Immature natural killer cell (primary cell): ENCODE data around the gene HES4. TPM values are rescaled to one million over a fixed set of nuclear protein-coding genes. Genes with fewer than 3 reads are reported as not detected.
"Not testable (repeated sequence)": the region's sequence is repeated elsewhere in the genome, so short reads cannot be mapped to it uniquely, and the experiment has no call there.

Experiments used
- DNase-seq, 3 donors: peaks; one replicate each; pipeline ENCODE4 v3.0.0; 2022; ENCODE audit warnings: mixed read lengths in 1 of 3
- H3K27ac Mint-ChIP-seq, 6 donors: one replicate each; pipeline ENCODE4 v1.8.0; 2020; ENCODE audit warnings: mixed read lengths in 6 of 6, mild to moderate bottlenecking in 5 of 6, inconsistent platforms in 4 of 6, moderate library complexity in 3 of 6
- H3K27me3 Mint-ChIP-seq, 3 donors: one replicate each; pipeline ENCODE4 v1.8.0; 2020 to 2021; ENCODE audit warnings: low read depth in 3 of 3, mild to moderate bottlenecking in 3 of 3, mixed read lengths in 3 of 3, moderate library complexity in 3 of 3, inconsistent platforms in 1 of 3
- H3K36me3 Mint-ChIP-seq, 3 donors: one replicate each; pipeline ENCODE4 v1.8.0; 2020; ENCODE audit warnings: mixed read lengths in 3 of 3, inconsistent platforms in 2 of 3, mild to moderate bottlenecking in 2 of 3
- H3K4me1 Mint-ChIP-seq, 2 donors: one replicate each; pipeline ENCODE4 v1.8.0; 2020; ENCODE audit warnings: inconsistent platforms in 2 of 2, mild to moderate bottlenecking in 2 of 2, mixed read lengths in 2 of 2, moderate library complexity in 1 of 2
- H3K4me3 Mint-ChIP-seq, 5 donors: one replicate each; pipeline ENCODE4 v1.8.0; 2020; ENCODE audit warnings: mild to moderate bottlenecking in 5 of 5, mixed read lengths in 5 of 5, inconsistent platforms in 3 of 5, moderate library complexity in 3 of 5
- H3K9me3 Mint-ChIP-seq, 6 donors: one replicate each; pipeline ENCODE4 v1.8.0; 2020; ENCODE audit warnings: mild to moderate bottlenecking in 6 of 6, mixed read lengths in 6 of 6, inconsistent platforms in 4 of 6, moderate library complexity in 3 of 6
- polyA plus RNA-seq, 3 donors: library from polyadenylated mRNA; unstranded; fragments of 300-500 nt; fragmentation: Illumina TruSeq; gene quantifications; one replicate each; pipeline ENCODE4 v1.2.3, GENCODE V29; 2021

HES4 gene
- polyA plus RNA-seq, 3 donors from 2014 or later: 2.3 to 7.7 (median 2.4) TPM

DNA sequence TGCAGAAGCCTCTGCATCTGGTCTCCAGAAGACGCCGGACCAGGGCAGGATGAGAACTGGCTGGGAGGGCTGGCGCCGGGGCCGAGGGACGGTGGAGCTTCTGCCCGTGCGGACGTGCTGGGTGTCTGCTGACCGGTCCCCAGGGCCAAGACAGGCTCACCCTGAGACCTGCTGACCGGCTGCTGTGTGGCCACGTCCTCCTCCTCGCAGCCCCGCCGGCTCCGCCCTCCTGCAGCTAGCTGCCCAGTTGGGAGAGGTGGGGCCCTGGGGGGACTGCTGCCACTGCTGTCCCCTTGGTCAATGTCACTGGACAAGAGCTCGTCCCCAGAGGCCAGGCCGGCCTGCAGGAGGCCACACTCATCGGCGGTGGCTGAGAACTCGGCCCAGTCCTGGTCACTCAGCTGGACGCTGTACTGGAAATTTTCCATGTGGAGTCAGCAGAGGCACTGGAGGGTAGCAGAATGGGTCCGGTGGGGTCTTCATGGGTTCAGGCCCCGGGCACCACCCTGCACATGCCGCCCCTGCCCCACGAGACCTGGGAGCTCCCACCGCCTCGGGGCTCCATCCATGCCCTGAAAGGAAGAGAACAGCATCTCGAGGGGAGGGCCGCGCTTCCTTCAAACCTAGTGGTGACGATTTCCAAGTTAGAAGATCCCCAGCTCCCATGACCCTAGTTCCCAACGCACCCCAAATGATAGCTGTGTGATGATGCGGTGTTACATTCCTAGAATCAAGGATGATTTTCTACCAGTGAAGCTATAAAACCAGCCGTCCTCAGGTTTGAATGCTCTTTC lies 19.1 kb downstream of the HES4 start:
- no peak for DNase-seq
- no peaks in the 10 kb centered on the region for H3K9me3 Mint-ChIP-seq
- no peaks in the 10 kb centered on the region for H3K36me3 Mint-ChIP-seq
- H3K4me3 Mint-ChIP-seq: no peak overlapping the region
- H3K27ac Mint-ChIP-seq: no peak overlapping the region
- H3K27me3 Mint-ChIP-seq: peaks cover 2 to 7% (median 3%) of the 10 kb centered on the region in 3 donors
- H3K4me1 Mint-ChIP-seq: peaks cover 2 to 6% of the 10 kb centered on the region in 2 donors

DNA sequence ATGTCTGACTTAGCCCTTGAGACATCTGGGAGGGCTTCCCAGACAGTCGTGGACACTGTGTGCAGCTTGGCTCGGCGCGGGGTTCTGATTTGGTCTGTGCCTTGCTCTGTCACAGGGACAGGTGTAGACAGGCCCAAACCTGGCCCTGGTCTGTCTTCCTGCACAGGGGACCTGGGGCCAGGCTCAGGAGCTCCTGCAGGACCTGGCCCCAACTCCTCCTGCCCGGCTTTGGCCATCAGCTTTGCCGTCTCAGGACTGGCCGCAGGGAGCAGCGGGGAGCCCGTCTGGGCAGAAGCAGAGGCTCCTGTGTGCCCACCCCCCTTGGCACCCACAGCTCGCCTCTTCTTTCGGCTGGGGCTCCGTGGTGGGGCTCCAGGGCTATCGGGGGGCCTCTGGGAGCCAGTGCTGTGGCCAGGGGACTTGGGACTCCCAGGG lies 19.7 kb downstream of the HES4 start:
- Mint-ChIP-seq H3K27me3 (peaks cover 2 to 7% (median 3%) of the 10 kb centered on the region in 3 donors), H3K4me1 (peaks cover 6 to 10% of the 10 kb centered on the region in 2 donors), H3K36me3 (no peaks in the 10 kb centered on the region), H3K27ac (no peak overlapping the region), H3K9me3 (no peaks in the 10 kb centered on the region), H3K4me3 (no peak overlapping the region)
- DNase-seq: no peak

DNA sequence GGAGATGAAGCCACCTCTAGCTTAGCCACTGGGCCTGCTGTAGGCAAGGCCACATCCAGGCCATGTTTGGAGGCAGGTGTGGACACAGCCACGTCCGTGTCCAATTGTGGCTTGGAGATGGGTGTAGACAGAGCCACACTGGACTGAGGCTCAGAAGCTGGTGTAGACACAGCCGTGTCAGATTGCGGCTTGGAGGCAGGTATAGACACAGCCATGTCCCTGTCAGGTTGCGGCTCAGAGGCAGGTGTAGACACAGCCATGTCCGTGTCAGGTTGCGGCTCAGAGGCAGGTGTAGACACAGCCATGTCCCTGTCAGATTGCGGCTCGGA lies 20.2 kb downstream of the HES4 start:
- Mint-ChIP-seq H3K27me3 (peaks cover 3 to 7% (median 3%) of the 10 kb centered on the region in 3 donors), H3K36me3 (no peaks in the 10 kb centered on the region), H3K9me3 (no peaks in the 10 kb centered on the region), H3K4me1 (peaks cover 6 to 10% of the 10 kb centered on the region in 2 donors), H3K4me3 (no peak overlapping the region), H3K27ac (no peak overlapping the region)
- DNase-seq: no peak

- Mint-ChIP-seq H3K4me3 (no peak overlapping the region), H3K4me1 (peaks cover 6 to 10% of the 10 kb centered on the region in 2 donors), H3K27ac (no peak overlapping the region), H3K9me3 (no peaks in the 10 kb centered on the region), H3K27me3 (peaks cover 3 to 5% (median 4%) of the 10 kb centered on the region in 3 donors), H3K36me3 (no peaks in the 10 kb centered on the region)
- no peak for DNase-seq
These were observed 20.8 kb downstream of the HES4 start for GRCh38 chr1:978835-979743.

- no peaks in the 10 kb centered on the region for H3K36me3 Mint-ChIP-seq
- H3K9me3 Mint-ChIP-seq: no peaks in the 10 kb centered on the region
- peaks cover 6 to 10% of the 10 kb centered on the region in 2 donors for H3K4me1 Mint-ChIP-seq
- peak overlapping the region in 1 of 6 donors; percentile 20 for H3K27ac Mint-ChIP-seq
- no peak for DNase-seq
- H3K27me3 Mint-ChIP-seq: peaks cover 3 to 5% (median 4%) of the 10 kb centered on the region in 3 donors
- H3K4me3 Mint-ChIP-seq: no peak overlapping the region
These were observed 21.6 kb downstream of the HES4 start for GRCh38 chr1:978069-978834.

- not testable (repeated sequence) for H3K36me3 Mint-ChIP-seq, H3K4me3 Mint-ChIP-seq, DNase-seq, H3K27me3 Mint-ChIP-seq, H3K9me3 Mint-ChIP-seq, H3K4me1 Mint-ChIP-seq, H3K27ac Mint-ChIP-seq
These were observed 23.1 kb downstream of the HES4 start for GRCh38 chr1:976791-977190.

DNA sequence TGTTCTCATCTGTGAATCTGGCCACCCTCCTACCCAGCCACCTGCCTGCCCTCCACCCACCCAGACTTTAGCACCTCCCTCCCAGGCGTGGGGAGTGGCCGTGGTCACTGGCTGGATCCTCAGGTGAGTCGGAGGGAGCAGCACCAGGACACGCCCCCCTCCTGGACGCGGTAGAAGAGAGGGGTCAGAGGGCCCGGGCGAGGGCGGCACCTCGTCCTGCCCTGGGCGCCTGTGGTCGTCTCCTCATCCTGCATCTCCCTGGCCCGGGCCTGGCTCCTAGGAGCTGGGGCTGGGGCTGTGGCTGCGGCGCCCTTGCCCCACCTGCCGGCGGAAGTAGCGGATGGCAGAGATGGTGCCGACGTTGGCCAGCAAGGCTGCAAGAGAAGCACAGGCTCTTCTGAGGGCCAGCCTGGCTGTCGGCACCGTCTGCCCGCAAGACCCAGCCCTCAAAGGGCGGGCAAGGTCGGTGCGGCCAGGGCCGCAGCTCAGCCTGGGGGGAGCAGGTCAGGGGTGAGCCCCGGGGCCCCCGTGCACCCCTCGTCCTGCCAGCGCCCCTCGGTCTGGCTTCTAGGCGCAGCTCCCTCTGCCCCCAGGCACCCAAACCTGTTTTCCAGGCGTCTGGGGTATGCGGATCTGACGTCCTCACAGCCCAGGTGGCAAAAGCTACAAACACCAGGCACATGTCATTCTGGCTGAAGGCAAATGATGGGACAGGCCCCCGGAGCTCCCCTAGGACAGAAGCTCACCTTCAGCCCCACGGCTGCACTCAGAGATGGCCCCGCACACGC lies 23.8 kb downstream of the HES4 start:
- Mint-ChIP-seq H3K27me3 (peaks cover 2 to 4% (median 3%) of the 10 kb centered on the region in 3 donors), H3K9me3 (no peaks in the 10 kb centered on the region), H3K27ac (no peak overlapping the region), H3K4me1 (peaks cover 6 to 10% of the 10 kb centered on the region in 2 donors), H3K4me3 (peak overlapping the region in 2 of 5 donors; percentile 33 to 39), H3K36me3 (no peaks in the 10 kb centered on the region)
- peak; percentile 43 to 54 (median 53) for DNase-seq

GRCh38 chr1:975365-975764 lies 24.5 kb downstream of the HES4 start:
- no peak overlapping the region for H3K27ac Mint-ChIP-seq
- H3K27me3 Mint-ChIP-seq: peaks cover 2 to 4% (median 3%) of the 10 kb centered on the region in 3 donors
- H3K4me1 Mint-ChIP-seq: peaks cover 6 to 10% of the 10 kb centered on the region in 2 donors
- DNase-seq: no peak
- no peaks in the 10 kb centered on the region for H3K9me3 Mint-ChIP-seq
- no peaks in the 10 kb centered on the region for H3K36me3 Mint-ChIP-seq
- H3K4me3 Mint-ChIP-seq: peak overlapping the region in 2 of 5 donors; percentile 33 to 39

GRCh38 chr1:974687-975328 lies 25.1 kb downstream of the HES4 start:
- DNase-seq: no peak
- H3K4me3 Mint-ChIP-seq: no peak overlapping the region
- no peaks in the 10 kb centered on the region for H3K9me3 Mint-ChIP-seq
- peaks cover 2 to 4% (median 3%) of the 10 kb centered on the region in 3 donors for H3K27me3 Mint-ChIP-seq
- peak overlapping the region in 1 of 6 donors; percentile 21 for H3K27ac Mint-ChIP-seq
- peaks cover 6 to 10% of the 10 kb centered on the region in 2 donors for H3K4me1 Mint-ChIP-seq
- no peaks in the 10 kb centered on the region for H3K36me3 Mint-ChIP-seq

DNA sequence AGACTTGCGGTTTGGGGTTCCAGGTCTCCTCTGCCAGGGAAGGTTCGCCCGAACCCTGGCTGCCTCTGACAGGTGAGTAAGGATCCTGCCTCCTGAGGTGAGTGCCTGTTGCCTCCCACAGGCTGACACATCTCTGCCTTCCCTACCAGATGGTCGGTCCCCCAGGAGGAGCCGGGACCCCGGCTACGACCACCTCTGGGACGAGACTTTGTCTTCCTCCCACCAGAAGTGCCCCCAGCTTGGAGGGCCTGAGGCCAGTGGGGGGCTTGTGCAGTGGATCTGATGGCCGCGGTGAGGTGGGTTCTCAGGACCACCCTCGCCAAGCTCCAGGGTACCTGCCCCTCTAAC lies 25.6 kb downstream of the HES4 start:
- no peak overlapping the region for H3K27ac Mint-ChIP-seq
- peaks cover 2 to 4% (median 3%) of the 10 kb centered on the region in 3 donors for H3K27me3 Mint-ChIP-seq

DNA sequence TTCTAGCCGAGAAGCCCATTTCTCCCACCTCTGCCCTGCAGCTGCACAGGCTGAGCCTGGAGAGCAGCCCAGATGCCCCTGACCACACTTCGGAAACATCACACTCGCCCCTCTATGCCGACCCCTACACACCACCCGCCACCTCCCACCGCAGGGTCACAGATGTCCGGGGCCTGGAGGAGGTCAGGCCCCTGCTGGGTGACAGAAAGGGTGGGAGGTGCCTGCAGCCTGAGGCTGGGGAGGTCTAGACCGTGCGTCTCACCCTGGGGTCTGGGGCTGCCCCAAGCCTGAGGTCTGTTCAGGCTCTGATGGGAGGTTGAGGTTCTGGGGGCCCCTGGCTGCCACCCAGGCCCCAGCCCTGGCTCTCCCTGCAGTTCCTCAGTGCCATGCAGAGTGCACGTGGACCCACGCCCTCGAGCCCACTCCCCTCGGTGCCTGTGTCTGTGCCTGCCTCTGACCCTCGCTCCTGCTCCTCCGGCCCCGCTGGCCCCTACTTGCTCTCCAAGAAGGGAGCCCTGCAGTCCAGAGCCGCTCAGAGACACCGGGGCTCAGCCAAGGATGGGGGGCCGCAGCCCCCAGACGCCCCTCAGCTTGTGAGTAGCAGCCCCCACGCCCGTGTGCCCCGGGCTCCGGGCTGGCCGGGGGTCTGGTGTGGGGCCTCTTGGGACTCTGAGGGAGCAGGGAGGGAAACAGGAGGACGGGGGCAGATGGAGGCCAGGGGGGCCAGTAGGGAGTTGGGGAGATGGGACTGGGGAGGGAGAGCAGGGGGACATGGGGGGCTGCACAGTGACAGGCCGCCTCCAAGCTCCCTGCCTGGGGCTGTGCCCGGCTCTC lies 26.2 kb downstream of the HES4 start:
- no peak overlapping the region for H3K27ac Mint-ChIP-seq
- H3K36me3 Mint-ChIP-seq: no peaks in the 10 kb centered on the region
- peaks cover 6 to 10% of the 10 kb centered on the region in 2 donors for H3K4me1 Mint-ChIP-seq
- H3K9me3 Mint-ChIP-seq: no peaks in the 10 kb centered on the region
- DNase-seq: no peak
- H3K27me3 Mint-ChIP-seq: peaks cover 2 to 4% (median 3%) of the 10 kb centered on the region in 3 donors
- no peak overlapping the region for H3K4me3 Mint-ChIP-seq

More for the DNA sequence above, 25.6 kb downstream of the HES4 start:
- DNase-seq: no peak
- no peaks in the 10 kb centered on the region for H3K9me3 Mint-ChIP-seq
- no peaks in the 10 kb centered on the region for H3K36me3 Mint-ChIP-seq
- H3K4me3 Mint-ChIP-seq: no peak overlapping the region
- H3K4me1 Mint-ChIP-seq: peaks cover 6 to 10% of the 10 kb centered on the region in 2 donors
